GM12892 (cell line): ENCODE measurements around the gene MGAM2.

Source experiments
- POLR2A ChIP-seq: IDR thresholded peaks from 2 replicates; pipeline ENCODE4 v1.6.1; 2011; ENCODE audit warnings: low read depth, low read length, control low read depth
- POLR2AphosphoS5 ChIP-seq: IDR thresholded peaks from 2 replicates; pipeline ENCODE4 v1.6.1; 2011; ENCODE audit warnings: low read depth, low read length, control low read depth
- TAF1 ChIP-seq: IDR thresholded peaks from 2 replicates; pipeline ENCODE4 v1.6.1; 2011; ENCODE audit warnings: low read depth, mild to moderate bottlenecking, control low read depth, low read length, borderline replicate concordance

GRCh38 chr7:142180426-142180825, 68.9 kb downstream of the MGAM2 start:
- TF ChIP-seq POLR2AphosphoS5 (no peak), POLR2A (no peak), TAF1 (no peak)
